Adipose tissue (tissue), 3 donors: ENCODE results near the gene RFTN1. TPM values are rescaled to one million over a fixed set of nuclear protein-coding genes. Genes with fewer than 3 reads are reported as not detected.
"Not testable (repeated sequence)": the region's sequence is repeated elsewhere in the genome, so short reads cannot be mapped to it uniquely, and the experiment has no call there.

ENCODE experiments used
- H3K27ac ChIP-seq: one replicate; pipeline ENCODE4 v1.5.1; 2013; ENCODE audit warnings: low read depth, low read length
- WGBS, 3 donors: extraction: QIAGEN DNeasy Blood & Tissue Kit; methylation state at CpG; one replicate each; pipeline ENCODE4 v1.1.7; 2013; 5-methylcytosine and 5-hydroxymethylcytosine counted together
- polyA plus RNA-seq, 3 donors: library from polyadenylated mRNA; stranded (reverse); fragments of 200-250 nt; gene quantifications; one replicate each; pipeline ENCODE4 v1.2.3, GENCODE V29; 2013
- donor health status: healthy with polysubstance abuse.
- donor health status: Bipolar disorder and iron deficiency.
- donor health status: healthy.

RFTN1 gene
- polyA plus RNA-seq, 3 donors, result 5.7 to 46.0 (median 44.4) TPM

- H3K27ac ChIP-seq, result no peak overlapping the region
Observed at GRCh38 chr3:16496008-16496407, 17.5 kb downstream of the RFTN1 start.

GRCh38 chr3:16494814-16495431 is 18.6 kb downstream of the RFTN1 start:
- H3K27ac ChIP-seq, result no peak overlapping the region
- WGBS, 3 donors, result 29 to 57% (median 34%) methylated on average over 9 of the region's 9 CpGs

More at GRCh38 chr3:16496008-16496407, 17.5 kb downstream of the RFTN1 start:
- 84 to 88% (median 85%) methylated on average over 2 of the region's 2 CpGs for WGBS, 3 donors

DNA sequence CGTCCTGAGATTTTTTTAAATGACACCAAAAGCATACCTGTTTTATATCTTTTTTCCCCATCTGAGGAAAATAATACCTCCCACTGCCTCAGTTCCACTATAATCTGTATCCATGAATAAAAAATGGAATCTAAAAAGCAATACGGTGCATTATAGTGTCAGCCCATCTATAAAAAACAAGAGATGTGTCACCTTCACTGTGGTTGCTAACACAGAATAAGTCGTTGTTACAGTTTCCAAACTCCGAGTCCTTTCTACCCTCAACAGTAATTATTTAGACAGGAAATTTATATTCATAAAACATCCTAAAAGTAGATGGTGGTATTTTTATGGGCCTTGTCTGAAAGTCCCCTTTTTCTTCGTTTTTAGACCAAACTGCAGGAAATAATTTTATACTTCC is 19.4 kb downstream of the RFTN1 start:
- no peak overlapping the region for H3K27ac ChIP-seq
- 74 to 79% (median 75%) methylated on average over 5 of the region's 5 CpGs for WGBS, 3 donors

DNA sequence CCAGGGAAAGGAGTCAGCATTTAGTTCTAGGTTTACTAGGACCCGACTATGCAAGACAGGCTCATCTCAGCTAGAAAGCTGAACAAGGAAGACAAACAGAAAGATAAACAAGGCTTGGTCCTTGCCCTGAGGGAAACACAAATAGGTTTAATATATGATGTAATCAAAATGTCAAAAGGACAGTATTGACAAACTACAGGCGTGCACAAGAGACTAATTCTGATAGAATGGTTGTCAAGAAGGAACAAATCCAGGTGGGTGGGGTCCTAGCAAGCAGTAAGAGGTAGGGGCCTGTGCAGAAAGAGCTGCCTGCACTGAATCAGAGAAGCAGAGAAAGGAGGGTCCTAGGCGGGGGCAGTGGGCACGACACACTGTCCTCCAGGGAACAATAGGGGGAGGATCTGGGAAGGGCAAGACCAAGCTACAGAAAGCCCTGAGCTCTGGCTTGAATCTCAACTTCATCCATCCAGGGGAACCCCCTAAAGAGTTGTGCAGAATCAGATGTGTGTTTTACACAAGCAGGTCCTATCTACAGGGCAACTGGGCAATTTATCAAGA is 23.4 kb downstream of the RFTN1 start:
- no peak overlapping the region for H3K27ac ChIP-seq
- WGBS, 3 donors, result 42 to 73% (median 69%) methylated on average over 4 of the region's 4 CpGs

GRCh38 chr3:16489326-16490061 is 24.0 kb downstream of the RFTN1 start:
- H3K27ac ChIP-seq, result not testable (repeated sequence)
- WGBS, 3 donors, result 84 to 89% (median 85%) methylated on average over 8 of the region's 8 CpGs

DNA sequence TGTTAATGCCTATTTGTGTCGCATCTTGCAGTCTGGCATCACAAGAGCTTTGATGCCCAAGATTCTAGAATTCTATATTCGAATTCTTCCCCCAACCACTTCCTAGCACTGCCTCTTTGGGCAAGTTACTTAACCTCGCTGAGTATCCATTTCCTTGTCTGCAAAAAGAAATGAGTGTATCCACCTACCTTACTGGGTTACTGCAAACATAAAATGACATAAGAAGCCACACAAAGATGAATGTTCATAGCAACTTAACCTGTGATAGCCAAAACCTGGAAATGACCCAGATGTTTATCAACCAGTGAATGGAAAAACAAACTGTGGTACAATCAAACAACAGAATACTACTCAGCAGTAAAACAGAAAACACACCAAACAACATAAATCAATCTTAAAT is 24.9 kb downstream of the RFTN1 start:
- H3K27ac ChIP-seq, result no peak overlapping the region
- WGBS, 3 donors, result 75 to 90% (median 88%) methylated on average over 3 of the region's 3 CpGs

GRCh38 chr3:16487511-16488175 is 25.9 kb downstream of the RFTN1 start:
- H3K27ac ChIP-seq, result no peak overlapping the region
- 95 to 96% (median 96%) methylated on average over 10 to 11 of the region's 11 CpGs for WGBS, 3 donors

DNA sequence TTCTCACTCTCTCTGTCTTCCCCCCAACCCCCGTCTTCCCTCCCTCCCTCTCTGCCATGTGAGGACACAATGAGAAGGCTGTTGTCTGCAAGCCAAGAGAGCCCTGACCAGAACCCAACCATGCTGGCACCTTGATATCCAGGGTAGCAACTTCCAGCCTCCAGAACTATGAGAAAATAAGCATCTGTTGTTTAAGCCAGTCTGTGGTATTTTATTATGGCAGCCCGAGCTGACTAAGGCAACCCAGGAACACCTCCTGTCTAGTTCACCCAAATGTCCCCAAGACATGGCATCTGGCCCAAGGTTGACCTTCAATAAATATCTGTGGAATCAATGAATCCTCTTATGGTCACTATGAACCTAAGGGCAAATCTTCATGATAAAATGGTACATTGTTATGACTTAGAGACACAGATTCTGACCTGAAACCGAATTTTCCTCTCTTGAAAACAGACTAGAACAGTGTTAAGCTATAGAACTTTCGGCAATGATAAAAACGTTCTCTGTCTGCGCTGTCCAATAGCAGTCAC is 26.5 kb downstream of the RFTN1 start:
- H3K27ac ChIP-seq, result no peak overlapping the region
- WGBS, 3 donors, result 79 to 98% (median 97%) methylated on average over 6 of the region's 6 CpGs

DNA sequence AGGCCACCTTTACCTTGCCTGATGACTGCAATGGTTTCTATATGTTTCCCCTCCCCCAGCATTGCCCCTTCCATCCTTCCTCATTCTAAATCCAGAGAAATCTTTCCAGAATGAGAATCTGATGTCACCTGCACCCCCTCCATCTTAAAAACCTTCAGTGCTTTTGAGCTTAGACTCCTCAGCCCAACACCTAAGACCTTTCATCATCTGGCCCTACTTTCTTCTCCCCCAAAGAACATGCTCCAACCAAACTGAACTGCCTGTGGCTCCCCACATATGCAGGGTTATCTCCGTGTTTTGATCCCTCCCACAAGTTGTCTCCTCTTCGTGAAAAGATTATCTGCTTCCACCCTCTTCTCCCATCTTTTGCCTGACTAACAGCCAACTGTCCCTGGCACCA is 27.3 kb downstream of the RFTN1 start:
- WGBS, 3 donors, result 85 to 95% (median 89%) methylated on average over 2 of the region's 2 CpGs

GRCh38 chr3:16485395-16485992 is 28.0 kb downstream of the RFTN1 start:
- WGBS, 3 donors, result 89 to 90% (median 90%) methylated on average over 5 of the region's 5 CpGs
- H3K27ac ChIP-seq, result no peak overlapping the region

More for the DNA sequence above, 27.3 kb downstream of the RFTN1 start:
- H3K27ac ChIP-seq, result no peak overlapping the region

DNA sequence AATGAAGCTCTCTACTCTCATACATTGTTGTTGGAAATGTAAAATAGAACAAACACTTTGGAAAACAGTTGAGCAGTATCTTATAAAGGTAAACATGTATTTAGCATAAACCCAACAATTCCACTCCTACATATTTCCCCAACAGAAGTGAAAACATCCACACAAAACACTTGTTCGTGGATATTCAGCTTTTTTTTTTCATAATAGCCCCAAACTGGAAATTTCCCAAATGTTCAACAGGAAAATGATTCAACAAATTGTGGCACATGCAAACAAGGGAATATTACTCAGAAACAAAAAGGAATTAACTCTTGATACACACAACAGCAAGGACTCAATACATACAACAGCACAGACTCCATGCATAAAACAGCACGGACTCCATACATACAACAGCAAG is 28.5 kb downstream of the RFTN1 start:
- H3K27ac ChIP-seq, result no peak overlapping the region
- WGBS, 3 donors, result 75 to 85% (median 82%) methylated on average over 2 of the region's 2 CpGs

DNA sequence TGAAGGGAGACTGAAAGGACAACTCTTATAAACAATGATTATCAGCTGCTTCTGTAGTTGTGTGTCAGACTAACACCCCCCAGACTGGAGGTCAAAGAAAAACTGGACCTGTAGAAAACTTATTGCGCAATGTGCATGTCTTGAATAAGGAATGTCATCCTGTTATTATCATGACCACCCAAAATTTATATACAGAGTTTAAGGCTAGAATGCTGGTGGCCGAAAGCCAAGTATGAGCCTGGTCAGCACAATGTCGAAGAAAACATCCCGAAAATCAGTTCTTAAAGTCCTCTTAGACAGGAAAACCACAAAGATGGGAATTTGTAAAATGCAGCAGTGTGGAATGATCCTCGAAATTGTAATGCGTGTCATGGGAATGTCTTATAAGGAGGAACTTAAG is 29.3 kb downstream of the RFTN1 start:
- 53 to 76% (median 60%) methylated on average over 6 of the region's 6 CpGs for WGBS, 3 donors

DNA sequence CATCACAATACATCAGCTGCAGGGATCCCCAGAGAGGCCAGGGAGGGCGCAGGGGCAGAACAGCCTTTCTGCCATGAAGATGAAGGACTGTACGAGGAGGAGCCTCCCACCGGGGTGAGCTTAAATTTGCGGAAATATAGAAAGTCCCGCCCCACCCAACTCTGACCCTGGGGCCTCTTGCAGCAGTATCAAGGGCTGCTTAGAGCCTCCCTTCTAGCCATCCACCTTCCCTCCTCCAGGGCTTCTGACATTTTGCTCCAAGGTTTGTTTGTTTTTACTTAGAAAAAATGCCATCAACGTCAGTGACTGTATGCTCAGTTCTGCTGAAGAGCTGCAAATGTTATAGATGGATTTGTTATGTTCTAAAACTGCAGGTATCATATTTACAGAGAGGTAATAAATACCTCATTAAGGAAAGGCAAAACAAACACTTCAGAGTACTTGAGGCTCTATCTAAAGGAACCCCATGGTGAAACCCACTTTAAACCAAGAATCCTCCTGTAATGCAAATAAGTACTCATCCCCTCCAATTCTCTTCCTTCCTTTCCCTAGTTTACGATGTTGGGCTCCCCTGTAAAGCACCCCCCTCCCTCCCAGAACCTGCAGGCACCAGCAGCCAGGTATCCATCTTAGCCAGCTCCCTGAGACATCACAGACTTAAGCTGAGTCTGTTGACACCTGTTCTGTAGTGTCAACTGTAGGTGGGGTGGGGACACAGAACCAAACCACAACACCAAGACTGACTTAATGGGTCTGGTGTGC is 30.5 kb downstream of the RFTN1 start:
- H3K27ac ChIP-seq, result peak overlapping the region; percentile 3
- 37 to 50% (median 47%) methylated on average over 6 to 7 of the region's 7 CpGs for WGBS, 3 donors

More for the DNA sequence above, 29.3 kb downstream of the RFTN1 start:
- H3K27ac ChIP-seq, result no peak overlapping the region

- H3K27ac ChIP-seq, result peak overlapping the region; percentile 3
- 74 to 84% (median 74%) methylated on average over 5 of the region's 5 CpGs for WGBS, 3 donors
Observed at GRCh38 chr3:16482194-16482769, 31.2 kb downstream of the RFTN1 start.

GRCh38 chr3:16481546-16481897 is 32.0 kb downstream of the RFTN1 start:
- 24 to 77% (median 36%) methylated on average over 3 of the region's 3 CpGs for WGBS, 3 donors
- no peak overlapping the region for H3K27ac ChIP-seq

- 19 to 28% (median 23%) methylated on average over 5 of the region's 5 CpGs for WGBS, 3 donors
- H3K27ac ChIP-seq, result no peak overlapping the region
Observed at GRCh38 chr3:16480861-16481545, 32.5 kb downstream of the RFTN1 start.

DNA sequence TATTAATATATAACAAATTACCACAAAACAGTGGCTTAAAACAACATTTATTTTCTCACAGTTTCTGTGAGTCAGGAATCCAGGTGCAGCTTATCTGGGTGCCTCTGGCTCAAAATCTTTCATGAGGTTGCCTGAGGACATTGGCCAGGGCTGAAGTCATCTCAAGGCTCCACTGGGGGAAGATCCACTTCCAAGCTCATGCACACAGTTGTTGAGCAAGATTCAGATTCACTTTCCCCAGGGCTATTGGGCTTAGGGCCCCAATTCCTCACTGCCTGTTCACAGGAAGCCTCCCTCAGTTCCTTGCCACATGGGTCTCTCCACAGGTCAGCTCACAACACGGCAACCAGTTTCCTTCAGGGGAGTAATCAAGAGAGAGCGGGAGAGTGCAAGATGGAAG is 35.0 kb downstream of the RFTN1 start:
- no peak overlapping the region for H3K27ac ChIP-seq
- WGBS, 3 donors, result 72 to 79% (median 73%) methylated on average over 2 of the region's 2 CpGs
